HG03060 (cell line): ENCODE results near the gene CIAO2B.

Experiments used
- ATAC-seq: cut with Tn5 transposase; IDR thresholded peaks from one replicate; pipeline ENCODE4 v1.9.1; 2021; ENCODE audit warnings: low read depth, moderate number of reproducible peaks; ENCODE audit not compliant: unreplicated experiment

Gene CIAO2B

DNA sequence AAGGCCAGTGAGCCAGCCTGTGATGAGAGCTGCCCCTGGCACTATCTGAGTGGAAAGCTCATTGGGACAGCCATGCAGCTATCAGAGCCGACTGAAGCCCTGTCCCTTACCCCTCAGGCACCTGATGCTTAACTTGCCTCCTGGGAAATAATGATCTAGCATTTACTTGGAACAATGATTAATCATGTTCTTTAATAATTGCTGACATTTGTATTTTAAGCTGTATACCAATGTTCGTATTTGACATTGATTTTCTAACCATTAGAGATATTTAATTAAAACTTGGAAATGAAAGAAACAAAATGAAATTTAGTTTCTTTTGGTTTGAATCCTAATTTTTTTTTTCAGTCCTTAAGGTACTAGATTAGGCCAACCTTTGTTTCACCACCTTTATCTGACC lies 43.4 kb downstream of the CIAO2B start:
- no peak for ATAC-seq

DNA sequence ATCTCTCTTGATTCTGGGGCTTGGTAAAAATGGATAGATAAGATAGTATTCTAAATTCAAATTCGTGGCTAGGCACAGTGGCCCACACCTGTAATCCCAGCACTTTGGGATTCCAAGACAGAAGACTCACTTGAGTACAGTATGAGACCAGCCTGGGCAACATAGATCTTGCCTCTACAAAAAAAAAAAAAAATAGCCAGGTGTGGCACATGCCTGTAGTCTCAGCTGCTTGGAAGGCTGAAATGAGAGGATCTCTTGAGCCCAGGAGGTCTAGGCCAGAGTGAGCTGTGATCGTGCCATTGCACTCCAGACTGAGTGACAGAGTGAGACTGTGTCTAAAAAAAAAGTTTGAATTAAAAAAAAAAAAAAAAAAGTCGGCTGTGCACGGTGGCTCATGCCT lies 44.6 kb downstream of the CIAO2B start:
- no peak for ATAC-seq

DNA sequence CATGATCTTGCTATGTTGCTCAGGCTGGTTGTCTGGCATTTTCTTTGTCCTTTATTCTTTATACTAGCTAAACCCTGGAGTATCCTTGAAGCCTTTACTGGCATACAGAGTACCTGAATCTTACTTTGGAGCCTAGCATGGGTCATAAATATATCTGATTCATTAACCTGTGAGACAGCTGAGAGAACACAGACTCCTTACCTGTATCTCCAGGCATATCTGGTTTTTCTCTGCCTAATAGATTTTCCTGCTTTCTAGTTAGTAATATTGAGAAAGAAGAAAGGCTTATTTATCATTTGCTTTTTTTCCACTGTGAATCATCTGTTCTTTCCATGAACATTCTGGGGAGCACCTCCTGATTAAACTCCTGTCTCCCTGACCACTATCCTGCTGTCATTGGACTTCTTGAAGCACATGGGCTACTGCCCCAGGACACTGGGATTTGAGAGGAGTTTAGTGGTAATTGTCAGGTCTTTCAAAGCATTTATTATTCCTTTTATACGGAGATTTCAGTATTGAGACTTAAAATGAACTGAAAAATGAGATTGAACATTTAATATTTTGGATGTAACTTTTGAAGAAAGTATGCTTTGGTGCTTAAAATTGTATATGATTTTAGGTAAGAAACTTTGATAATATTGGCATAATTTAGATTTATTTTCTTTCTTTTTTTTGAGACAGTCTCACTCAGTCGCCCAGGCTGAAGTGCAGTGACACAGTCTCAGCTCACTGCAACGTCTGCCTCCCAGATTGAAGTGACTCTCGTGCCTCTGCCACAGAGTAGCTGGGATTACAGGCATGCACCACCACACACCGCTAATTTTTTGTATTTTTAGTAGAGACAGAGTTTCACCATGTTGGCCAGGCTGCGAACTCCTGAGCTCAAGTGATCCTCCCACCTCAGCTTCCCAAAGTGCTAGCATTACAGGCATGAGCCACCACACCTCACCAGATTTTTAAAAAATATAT lies 45.3 kb downstream of the CIAO2B start:
- ATAC-seq = no peak

DNA sequence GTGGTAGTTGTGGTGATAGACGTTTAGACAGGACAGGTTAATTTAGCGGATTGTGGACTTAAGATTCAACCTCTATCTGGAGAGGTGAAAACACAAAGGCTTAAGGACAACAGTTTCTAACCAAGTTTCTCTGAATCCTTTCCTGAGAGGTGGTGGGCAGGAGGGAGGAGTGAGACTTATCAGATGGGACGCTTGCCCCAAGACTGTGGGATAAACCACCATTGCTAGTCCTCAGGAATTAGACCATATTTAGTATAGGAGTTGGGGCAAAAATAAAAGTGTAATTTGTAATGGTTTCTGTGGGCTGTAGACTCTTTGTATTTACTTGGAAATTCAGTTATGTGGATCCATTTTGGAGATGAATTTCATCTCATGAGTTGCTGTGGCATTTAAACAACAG lies 47.3 kb downstream of the CIAO2B start:
- ATAC-seq = no peak

DNA sequence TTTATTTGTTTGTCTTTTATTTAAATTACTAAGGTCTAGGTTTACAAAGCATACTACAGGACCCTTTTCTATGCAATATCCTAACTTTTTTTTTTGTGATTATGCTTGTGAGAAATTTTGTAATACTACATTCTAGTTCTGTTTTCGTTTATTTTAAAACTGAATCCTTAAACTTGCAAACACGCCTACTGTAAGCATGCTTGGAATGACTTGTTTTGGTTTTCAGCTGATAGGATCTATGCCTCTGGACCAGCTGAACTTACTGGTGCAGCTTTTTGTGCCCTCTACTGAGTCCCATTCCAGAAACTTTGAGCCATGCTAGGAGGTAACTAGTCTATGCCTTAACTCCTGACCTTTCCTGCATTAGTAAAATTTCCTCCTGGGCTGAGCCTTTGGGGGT lies 47.9 kb downstream of the CIAO2B start:
- ATAC-seq = no peak

DNA sequence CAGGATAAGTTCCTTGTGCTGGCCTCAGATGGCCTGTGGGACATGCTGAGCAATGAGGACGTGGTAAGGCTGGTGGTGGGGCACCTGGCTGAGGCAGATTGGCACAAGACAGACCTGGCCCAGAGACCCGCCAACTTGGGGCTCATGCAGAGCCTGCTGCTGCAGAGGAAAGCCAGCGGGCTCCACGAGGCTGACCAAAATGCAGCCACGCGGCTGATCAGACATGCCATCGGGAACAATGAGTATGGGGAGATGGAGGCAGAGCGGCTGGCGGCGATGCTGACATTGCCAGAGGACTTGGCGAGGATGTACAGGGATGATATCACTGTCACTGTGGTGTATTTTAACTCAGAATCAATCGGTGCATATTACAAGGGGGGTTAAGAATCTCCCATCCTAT lies 48.7 kb downstream of the CIAO2B start:
- ATAC-seq = no peak

DNA sequence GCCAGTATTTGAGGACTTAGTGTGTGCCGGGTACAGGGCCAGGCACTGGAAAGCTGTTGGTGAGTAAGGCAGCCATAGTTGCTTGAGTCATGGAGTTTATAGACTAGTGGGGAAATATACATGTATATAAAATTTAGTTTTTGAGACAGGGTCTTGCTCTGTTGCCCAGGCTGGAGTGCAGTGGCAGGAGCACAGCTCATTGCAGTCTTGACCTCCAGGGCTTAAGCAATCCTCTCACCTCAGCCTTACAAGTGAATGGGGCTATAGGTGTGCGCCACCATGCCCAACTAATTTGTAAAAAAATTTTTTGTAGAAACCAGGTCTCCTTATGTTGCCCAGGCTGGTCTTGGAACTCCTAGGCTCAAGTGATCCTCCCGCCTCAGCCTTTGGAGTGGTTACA lies 51.5 kb downstream of the CIAO2B start:
- ATAC-seq = no peak
